Measurements from ENCODE around the gene FBXO38. TPM values are rescaled to one million over a fixed set of nuclear protein-coding genes. Genes with fewer than 3 reads are reported as not detected.
A peak's percentile ranks its signal among the peaks of the same experiment; 100 is the strongest.

The FBXO38 gene
- total and polyA plus RNA-seq, 2 of the 13 experiments (the other 11 are each of a cell fraction or from before 2014, with no cell fraction given), result 24.8 to 35.9 TPM

- TF ChIP-seq TRAFD1 (CRISPR knock-in tag; IDR thresholded peaks at IDR 0.05; ENCODE audit: borderline replicate concordance), result no peak
- TF ChIP-seq ZNF709 (CRISPR knock-in tag; IDR thresholded peaks at IDR 0.05), result peak; percentile 72; the same call in 1 of the 2 replicates
- peak; percentile 82 for TF ChIP-seq KDM5A (IDR thresholded peaks at IDR 0.05; ENCODE audit: borderline replicate concordance, low read length)
- TF ChIP-seq TCF12 (IDR thresholded peaks at IDR 0.05), result no peak
- 0 out of 2 replicates have a peak, but pooled peaks have one; percentile 62 for TF ChIP-seq TCF12 (CRISPR knock-in tag; IDR thresholded peaks at IDR 0.05)
- TF ChIP-seq ZFP41 (CRISPR knock-in tag; IDR thresholded peaks at IDR 0.05; ENCODE audit: borderline replicate concordance), result no peak
- TF ChIP-seq IKZF4 (CRISPR knock-in tag; IDR thresholded peaks at IDR 0.05; ENCODE audit: borderline replicate concordance, low read depth, not compliant biosample characterization), result no peak
- TF ChIP-seq ZNF605 (CRISPR knock-in tag; IDR thresholded peaks at IDR 0.05), result peak; percentile 72
- peak; percentile 48; the same call in 1 of the 2 replicates for TF ChIP-seq GZF1 (CRISPR knock-in tag; IDR thresholded peaks at IDR 0.05)
- no peak for TF ChIP-seq ZNF354B (CRISPR knock-in tag; IDR thresholded peaks at IDR 0.05)
- TF ChIP-seq RELA (CRISPR knock-in tag; IDR thresholded peaks at IDR 0.05), result peak; percentile 63; the same call in 1 of the 2 replicates
- no peak; the same call in 1 of the 2 replicates for TF ChIP-seq ZFP1 (CRISPR knock-in tag; IDR thresholded peaks at IDR 0.05)
- 0 out of 2 replicates have a peak, but pooled peaks have one; percentile 50 for TF ChIP-seq ZNF790 (CRISPR knock-in tag; IDR thresholded peaks at IDR 0.05; ENCODE audit: borderline replicate concordance)
- peak; percentile 16 for TF ChIP-seq SKI (IDR thresholded peaks at IDR 0.05; ENCODE audit: partially characterized antibody)
- no peak for TF ChIP-seq ZNF629 (CRISPR knock-in tag; conservative IDR thresholded peaks at IDR 0.05)
- TF ChIP-seq BCLAF1 (IDR thresholded peaks at IDR 0.05), result no peak
- TF ChIP-seq RBAK (CRISPR knock-in tag; IDR thresholded peaks at IDR 0.05), result no peak
- TF ChIP-seq NFKBIZ (CRISPR knock-in tag; IDR thresholded peaks at IDR 0.05), result no peak
- no peak for TF ChIP-seq ZNF180 (CRISPR knock-in tag; IDR thresholded peaks at IDR 0.05; ENCODE audit: borderline replicate concordance, low read depth)
- no peak for TF ChIP-seq NCOR1 (IDR thresholded peaks at IDR 0.05; ENCODE audit: borderline replicate concordance, low read length)
- TF ChIP-seq ZNF460 (CRISPR knock-in tag; IDR thresholded peaks at IDR 0.05; ENCODE audit: borderline replicate concordance), result no peak
- no peak; the same call in 1 of the 2 replicates for TF ChIP-seq ZNF660 (CRISPR knock-in tag; IDR thresholded peaks at IDR 0.05; ENCODE audit: borderline replicate concordance, low read depth)
- TF ChIP-seq HNRNPUL1 (IDR thresholded peaks at IDR 0.05; ENCODE audit: low read depth, low read length), result no peak
- no peak for TF ChIP-seq NFIC (IDR thresholded peaks at IDR 0.05; ENCODE audit: low read length)
- peak; percentile 88 for TF ChIP-seq MIER3 (CRISPR knock-in tag; IDR thresholded peaks at IDR 0.05; ENCODE audit: borderline replicate concordance)
Measured at GRCh38 chr5:148383564-148384379, at the start of gene FBXO38 (continued).

Measured in HepG2 (cell line).